Measurements from ENCODE around the gene TSHZ1.

DNA sequence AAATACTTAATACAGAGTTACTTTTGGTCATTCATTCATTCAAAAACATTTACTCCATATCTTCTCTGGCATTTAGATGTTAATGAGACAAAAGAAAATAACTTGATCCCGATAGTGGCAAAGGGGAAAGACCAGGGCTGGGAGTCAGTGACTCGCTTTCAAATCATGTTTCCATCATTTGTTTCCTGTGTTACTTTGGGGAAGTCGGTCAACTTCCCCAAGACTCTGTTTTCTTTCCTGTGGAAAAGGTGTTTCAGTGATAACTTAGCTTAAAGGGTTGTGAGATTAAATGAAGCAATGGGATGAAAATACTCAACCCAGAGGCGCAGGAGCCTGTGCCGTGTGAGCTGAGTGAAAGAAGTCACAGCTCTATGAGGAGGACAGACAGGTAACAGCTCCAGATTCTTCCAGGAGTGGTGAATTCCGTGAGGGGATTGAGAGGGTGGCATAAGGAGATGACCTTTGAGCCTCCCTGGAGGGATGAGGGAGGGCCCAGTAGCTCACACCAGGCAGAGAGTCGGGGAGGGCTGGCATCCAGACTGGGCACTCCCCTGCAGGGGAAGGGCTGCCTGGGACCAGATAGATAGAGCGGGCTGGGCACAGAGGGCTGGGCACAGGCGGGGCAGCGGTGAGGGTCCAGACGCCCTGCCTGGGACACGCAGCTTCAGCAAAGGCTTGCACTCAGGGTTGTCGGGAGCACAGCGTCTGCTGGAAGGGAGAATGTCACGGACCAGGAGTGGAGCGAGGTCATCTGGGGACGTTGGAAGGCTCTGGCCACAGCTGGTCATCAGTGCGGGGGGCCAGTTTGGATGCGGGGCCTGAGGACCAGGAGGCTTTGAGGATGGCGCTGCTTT, 70.1 kb downstream of the TSHZ1 start:
- TF ChIP-seq, protein P1, sequence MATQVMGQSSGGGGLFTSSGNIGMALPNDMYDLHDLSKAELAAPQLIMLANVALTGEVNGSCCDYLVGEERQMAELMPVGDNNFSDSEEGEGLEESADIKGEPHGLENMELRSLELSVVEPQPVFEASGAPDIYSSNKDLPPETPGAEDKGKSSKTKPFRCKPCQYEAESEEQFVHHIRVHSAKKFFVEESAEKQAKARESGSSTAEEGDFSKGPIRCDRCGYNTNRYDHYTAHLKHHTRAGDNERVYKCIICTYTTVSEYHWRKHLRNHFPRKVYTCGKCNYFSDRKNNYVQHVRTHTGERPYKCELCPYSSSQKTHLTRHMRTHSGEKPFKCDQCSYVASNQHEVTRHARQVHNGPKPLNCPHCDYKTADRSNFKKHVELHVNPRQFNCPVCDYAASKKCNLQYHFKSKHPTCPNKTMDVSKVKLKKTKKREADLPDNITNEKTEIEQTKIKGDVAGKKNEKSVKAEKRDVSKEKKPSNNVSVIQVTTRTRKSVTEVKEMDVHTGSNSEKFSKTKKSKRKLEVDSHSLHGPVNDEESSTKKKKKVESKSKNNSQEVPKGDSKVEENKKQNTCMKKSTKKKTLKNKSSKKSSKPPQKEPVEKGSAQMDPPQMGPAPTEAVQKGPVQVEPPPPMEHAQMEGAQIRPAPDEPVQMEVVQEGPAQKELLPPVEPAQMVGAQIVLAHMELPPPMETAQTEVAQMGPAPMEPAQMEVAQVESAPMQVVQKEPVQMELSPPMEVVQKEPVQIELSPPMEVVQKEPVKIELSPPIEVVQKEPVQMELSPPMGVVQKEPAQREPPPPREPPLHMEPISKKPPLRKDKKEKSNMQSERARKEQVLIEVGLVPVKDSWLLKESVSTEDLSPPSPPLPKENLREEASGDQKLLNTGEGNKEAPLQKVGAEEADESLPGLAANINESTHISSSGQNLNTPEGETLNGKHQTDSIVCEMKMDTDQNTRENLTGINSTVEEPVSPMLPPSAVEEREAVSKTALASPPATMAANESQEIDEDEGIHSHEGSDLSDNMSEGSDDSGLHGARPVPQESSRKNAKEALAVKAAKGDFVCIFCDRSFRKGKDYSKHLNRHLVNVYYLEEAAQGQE (IDR thresholded peaks at IDR 0.05; ENCODE audit: low read depth), result no peak
- TF ChIP-seq, protein P2, sequence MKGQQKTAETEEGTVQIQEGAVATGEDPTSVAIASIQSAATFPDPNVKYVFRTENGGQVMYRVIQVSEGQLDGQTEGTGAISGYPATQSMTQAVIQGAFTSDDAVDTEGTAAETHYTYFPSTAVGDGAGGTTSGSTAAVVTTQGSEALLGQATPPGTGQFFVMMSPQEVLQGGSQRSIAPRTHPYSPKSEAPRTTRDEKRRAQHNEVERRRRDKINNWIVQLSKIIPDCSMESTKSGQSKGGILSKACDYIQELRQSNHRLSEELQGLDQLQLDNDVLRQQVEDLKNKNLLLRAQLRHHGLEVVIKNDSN (IDR thresholded peaks at IDR 0.05), result no peak
- TF ChIP-seq EP300 (IDR thresholded peaks at IDR 0.05; ENCODE audit: borderline replicate concordance) (no peak), TCF12 (IDR thresholded peaks at IDR 0.05; ENCODE audit: low read depth) (no peak), EGR1 (IDR thresholded peaks at IDR 0.05) (no peak), RAD21 (IDR thresholded peaks at IDR 0.05; ENCODE audit: low read depth) (no peak)
